Naive thymus-derived CD8-positive, alpha-beta T cell (primary cell): ENCODE measurements around the gene CERS6. TPM values are rescaled to one million over a fixed set of nuclear protein-coding genes. Genes with fewer than 3 reads are reported as not detected.

Experiments
- ATAC-seq, 2 donors: fragments of 150-1000 bp; cut with Tn5 transposase in 1 of 2; sonication (Bioruptor Pico), chemical (Tn5 transposase) in 1 of 2; 1 replicate in 1 of 2; 2 replicates in 1 of 2; pipeline ENCODE4 v1.10.0; 2021; ENCODE audit warnings: mild to moderate bottlenecking in 2 of 2, moderate library complexity in 2 of 2
- POLR2A ChIA-PET: fragments of 350-600 bp; sonication (Branson Sonifier 250); formaldehyde crosslinking; loops from one replicate; lab custom pipeline; 2021; ENCODE audit warnings: antibody characterized with exemption; lab: Charles Lee
- DNase-seq, 10 donors: peaks; one replicate each; pipeline versions ENCODE4 v3.0.0 to v3.0.0-alpha.2; 2020 to 2022
- H3K27ac Mint-ChIP-seq, 10 donors: one replicate each; pipeline ENCODE4 v1.8.0; 2020 to 2022; ENCODE audit warnings: mild to moderate bottlenecking in 10 of 10, mixed read lengths in 10 of 10, moderate library complexity in 4 of 10, inconsistent platforms in 1 of 10
- H3K27me3 Mint-ChIP-seq, 5 donors: one replicate each; pipeline ENCODE4 v1.8.0; 2021 to 2022; ENCODE audit warnings: mixed read lengths in 5 of 5
- H3K36me3 Mint-ChIP-seq, 3 donors: one replicate each; pipeline ENCODE4 v1.8.0; 2020 to 2022; ENCODE audit warnings: mixed read lengths in 3 of 3, mild to moderate bottlenecking in 2 of 3, inconsistent platforms in 1 of 3
- H3K4me1 Mint-ChIP-seq, 4 donors: one replicate each; pipeline ENCODE4 v1.8.0; 2021 to 2022; ENCODE audit warnings: mixed read lengths in 4 of 4
- H3K4me3 Mint-ChIP-seq, 10 donors: one replicate each; pipeline ENCODE4 v1.8.0; 2020 to 2022; ENCODE audit warnings: mild to moderate bottlenecking in 10 of 10, mixed read lengths in 10 of 10, moderate library complexity in 6 of 10, inconsistent platforms in 1 of 10
- H3K9me3 Mint-ChIP-seq, 9 donors: one replicate each; pipeline ENCODE4 v1.8.0; 2020 to 2022; ENCODE audit warnings: mixed read lengths in 9 of 9, mild to moderate bottlenecking in 3 of 9, inconsistent platforms in 1 of 9, moderate library complexity in 1 of 9
- polyA plus RNA-seq, 3 donors: library from polyadenylated mRNA; unstranded; fragments of 300-500 nt; fragmentation: Illumina TruSeq; gene quantifications; one replicate each; pipeline ENCODE4 v1.2.3, GENCODE V29; 2021
- total RNA-seq, 8 experiments: library from RNA in 2 of 8; stranded (reverse) in 2 of 8; gene quantifications; one replicate each; pipeline ENCODE4 v1.2.3 and lab custom pipeline; 2021 to 2026

Gene CERS6
- total and polyA plus RNA-seq, 5 experiments from 2014 or later = 9.5 to 29.3 (median 17.4) TPM

DNA sequence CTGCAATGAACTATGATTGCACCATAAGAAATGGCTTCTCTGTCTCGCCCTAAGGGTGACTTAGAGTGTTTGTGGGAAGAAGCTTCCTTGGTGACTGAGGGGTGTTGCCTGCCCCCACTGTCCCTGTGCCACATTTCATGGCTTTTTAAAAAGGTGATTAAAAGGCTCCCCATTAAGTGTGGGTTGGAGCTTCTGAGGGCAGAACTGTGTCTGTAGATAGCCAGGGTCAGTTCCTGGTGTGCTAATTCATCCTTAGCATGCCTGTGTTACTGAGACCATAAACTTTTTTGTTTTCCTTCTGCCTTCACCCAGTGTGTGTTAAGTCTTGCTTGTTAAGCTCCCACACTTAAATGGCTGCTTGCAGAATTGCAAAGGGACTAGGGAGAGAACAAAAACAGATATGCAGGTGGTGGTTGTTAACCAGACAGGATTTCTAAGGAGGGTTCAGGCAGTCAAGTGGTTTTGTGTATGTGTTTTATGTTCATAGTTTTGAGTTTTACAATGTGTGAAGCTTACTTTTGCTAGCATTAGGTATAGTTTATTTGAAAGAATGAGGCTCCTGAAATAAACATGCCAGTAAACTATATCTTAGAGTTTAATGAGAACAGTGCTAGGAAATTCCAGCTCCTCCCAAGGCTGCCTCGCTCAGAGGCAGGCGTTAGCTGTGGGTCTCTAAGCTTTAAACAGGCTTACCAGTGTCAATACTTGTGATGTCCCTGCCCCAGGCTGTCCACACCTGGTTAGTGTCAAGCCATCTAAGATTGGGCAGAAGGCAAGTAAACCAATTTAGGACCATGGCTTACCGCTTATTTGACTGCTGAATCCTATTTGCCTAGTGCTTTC, 14.5 kb downstream of the CERS6 start:
- Mint-ChIP-seq H3K4me3 (peak overlapping the region in 9 of 10 donors; percentile 13 to 62 (median 40)), H3K27me3 (no peaks in the 10 kb centered on the region), H3K27ac (peak overlapping the region; percentile 14 to 90 (median 62)), H3K36me3 (peaks cover 0 to 3% (median 0%) of the 10 kb centered on the region in 3 donors), H3K9me3 (no peaks in the 10 kb centered on the region), H3K4me1 (peaks cover 41 to 81% (median 69%) of the 10 kb centered on the region in 4 donors)
- ATAC-seq (peak; percentile 41 to 49), DNase-seq (no peak)
- POLR2A ChIA-PET = interaction anchor here (1.9 kb wide), 1 partner anchor 19 kb away, joined by 6 read pairs; no protein-coding TSS in a partner anchor

GRCh38 chr2:168471163-168471475, 15.0 kb downstream of the CERS6 start:
- ATAC-seq (no peak), DNase-seq (no peak)
- peak overlapping the region in 2 of 10 donors; percentile 8 to 40 for H3K4me3 Mint-ChIP-seq
- no peaks in the 10 kb centered on the region for H3K27me3 Mint-ChIP-seq
- H3K4me1 Mint-ChIP-seq = peaks cover 40 to 79% (median 66%) of the 10 kb centered on the region in 4 donors
- H3K27ac Mint-ChIP-seq = peak overlapping the region in 8 of 10 donors; percentile 10 to 90 (median 46)
- H3K9me3 Mint-ChIP-seq = no peaks in the 10 kb centered on the region
- peaks cover 0 to 3% (median 0%) of the 10 kb centered on the region in 3 donors for H3K36me3 Mint-ChIP-seq
- POLR2A ChIA-PET = no interaction called here

DNA sequence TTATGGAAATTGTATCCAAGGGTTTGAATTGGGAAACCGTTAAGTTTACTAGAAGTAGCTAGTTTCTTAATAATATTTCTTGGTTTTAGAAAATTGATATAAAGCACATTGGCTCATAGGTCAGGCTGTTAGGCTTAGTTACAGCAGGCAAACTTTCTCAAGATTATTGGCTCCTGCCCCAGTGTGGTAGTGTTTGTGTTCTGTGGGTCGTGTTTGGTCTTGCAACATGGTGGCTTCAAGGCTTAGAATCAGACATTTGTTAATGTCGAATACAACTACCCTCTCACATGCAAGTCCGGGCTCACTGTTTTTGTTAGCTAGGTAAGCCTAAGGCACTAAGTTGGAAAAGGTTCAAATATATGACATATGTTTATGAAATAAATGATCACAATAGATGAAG, 19.6 kb downstream of the CERS6 start:
- Mint-ChIP-seq H3K36me3 (peaks cover 0 to 3% (median 0%) of the 10 kb centered on the region in 3 donors), H3K9me3 (no peaks in the 10 kb centered on the region), H3K27me3 (no peaks in the 10 kb centered on the region), H3K27ac (peak overlapping the region in 2 of 10 donors; percentile 28 to 71), H3K4me3 (no peak overlapping the region), H3K4me1 (peaks cover 31 to 66% (median 52%) of the 10 kb centered on the region in 4 donors)
- POLR2A ChIA-PET = interaction anchor here (0.8 kb wide), 1 partner anchor 15 kb away, joined by 3 read pairs; no protein-coding TSS in a partner anchor
- DNase-seq (no peak), ATAC-seq (no peak)

DNA sequence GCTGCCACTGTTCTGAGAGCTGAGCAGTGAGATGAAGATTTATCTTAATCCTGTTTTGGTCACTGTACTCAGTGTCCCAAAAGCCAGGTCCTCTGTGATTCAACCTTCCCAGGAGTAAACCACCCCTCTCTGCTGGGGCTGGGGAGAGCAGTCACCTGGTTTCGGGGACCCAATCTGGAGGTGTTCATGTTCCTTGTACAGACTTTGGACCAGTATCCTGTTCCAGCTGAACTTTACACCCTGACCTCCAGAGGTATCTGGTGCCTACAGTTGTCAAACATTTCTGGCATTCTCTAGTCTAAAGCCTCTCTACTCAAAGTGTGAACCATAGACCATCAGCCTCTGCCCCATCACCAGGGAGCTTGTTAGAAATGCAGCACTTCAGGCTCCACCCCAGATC, 22.1 kb downstream of the CERS6 start:
- Mint-ChIP-seq H3K36me3 (peaks cover 0 to 3% (median 0%) of the 10 kb centered on the region in 3 donors), H3K4me1 (peaks cover 33 to 73% (median 58%) of the 10 kb centered on the region in 4 donors), H3K4me3 (no peak overlapping the region), H3K9me3 (no peaks in the 10 kb centered on the region), H3K27me3 (no peaks in the 10 kb centered on the region), H3K27ac (peak overlapping the region in 6 of 10 donors; percentile 7 to 71 (median 58))
- DNase-seq (no peak), ATAC-seq (no peak)
- POLR2A ChIA-PET = no interaction called here

DNA sequence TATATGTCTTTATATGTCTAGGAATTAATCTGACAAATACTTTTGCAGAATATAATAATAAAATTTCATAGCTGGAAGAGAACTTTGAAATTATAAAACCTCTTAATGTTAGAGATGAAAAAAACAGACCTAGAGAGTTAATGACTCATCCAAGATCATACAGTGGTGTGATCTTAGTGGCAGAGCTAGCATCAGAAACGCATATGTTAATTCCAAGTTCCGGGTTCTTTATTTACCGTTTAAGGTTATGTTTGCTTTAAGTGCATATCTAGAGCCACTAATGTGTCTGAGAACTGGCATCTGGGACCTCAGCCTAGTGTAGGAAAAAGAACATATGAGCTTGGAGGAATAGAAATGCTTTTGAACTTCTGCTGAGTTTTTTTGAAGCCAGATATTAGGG, 24.3 kb downstream of the CERS6 start:
- Mint-ChIP-seq H3K4me3 (no peak overlapping the region), H3K9me3 (peaks cover 0 to 1% (median 0%) of the 10 kb centered on the region in 9 donors), H3K4me1 (peaks cover 37 to 78% (median 71%) of the 10 kb centered on the region in 4 donors), H3K36me3 (peaks cover 0 to 3% (median 0%) of the 10 kb centered on the region in 3 donors), H3K27ac (peak overlapping the region in 6 of 10 donors; percentile 12 to 74 (median 52)), H3K27me3 (no peaks in the 10 kb centered on the region)
- DNase-seq (no peak), ATAC-seq (no peak)
- POLR2A ChIA-PET = no interaction called here

DNA sequence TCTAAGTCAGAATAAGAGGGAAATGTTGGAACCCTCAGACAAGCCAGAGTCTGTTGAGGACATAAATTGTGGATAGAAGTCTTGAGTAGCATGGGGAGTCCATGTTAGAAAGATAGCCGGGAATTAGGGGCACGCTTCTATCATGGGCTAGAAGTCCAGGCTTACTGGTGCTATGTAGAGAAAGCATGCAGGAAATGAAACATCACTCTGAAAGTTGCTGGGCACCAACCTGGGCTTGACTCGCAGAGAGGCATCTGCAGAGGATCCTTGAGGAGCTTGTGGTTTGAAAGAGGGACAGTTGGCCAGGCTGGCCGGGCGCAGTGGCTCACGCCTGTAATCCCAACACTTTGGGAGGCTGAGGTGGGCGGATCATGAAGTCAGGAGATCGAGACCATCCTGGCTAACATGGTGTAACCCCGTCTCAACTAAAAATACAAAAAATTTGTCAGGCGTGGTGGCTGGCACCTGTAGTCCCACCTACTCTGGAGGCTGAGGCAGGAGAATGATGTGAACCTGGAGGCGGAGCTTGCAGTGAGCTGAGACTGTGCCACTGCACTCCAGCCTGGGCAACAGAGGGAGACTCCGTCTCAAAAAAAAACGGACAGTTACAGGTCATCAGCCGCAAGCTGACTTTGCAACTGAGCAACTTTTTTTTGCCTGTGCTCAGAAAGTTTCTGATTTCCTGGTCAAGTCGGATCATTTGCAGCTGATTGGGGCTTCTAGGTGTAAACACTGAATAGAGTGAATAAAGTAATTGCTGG, 24.9 kb downstream of the CERS6 start:
- Mint-ChIP-seq H3K36me3 (peaks cover 0 to 8% (median under 1%) of the 10 kb centered on the region in 3 donors), H3K9me3 (peaks cover 0 to 6% (median 2%) of the 10 kb centered on the region in 9 donors)
- POLR2A ChIA-PET = no interaction called here

GRCh38 chr2:168482269-168482668, 26.2 kb downstream of the CERS6 start:
- Mint-ChIP-seq H3K9me3 (peaks cover 0 to 12% (median 3%) of the 10 kb centered on the region in 9 donors), H3K4me3 (no peak overlapping the region), H3K36me3 (peaks cover 0 to 15% (median 4%) of the 10 kb centered on the region in 3 donors), H3K4me1 (peaks cover 31 to 68% (median 62%) of the 10 kb centered on the region in 4 donors), H3K27ac (peak overlapping the region in 5 of 10 donors; percentile 7 to 80 (median 14)), H3K27me3 (no peaks in the 10 kb centered on the region)
- no peak for DNase-seq
- ATAC-seq = no peak
- POLR2A ChIA-PET = no interaction called here

More for the DNA sequence above, 24.9 kb downstream of the CERS6 start:
- DNase-seq (no peak), ATAC-seq (no peak)
- Mint-ChIP-seq H3K27me3 (no peaks in the 10 kb centered on the region), H3K4me3 (peak overlapping the region in 1 of 10 donors; percentile 16), H3K4me1 (peaks cover 37 to 78% (median 69%) of the 10 kb centered on the region in 4 donors), H3K27ac (peak overlapping the region in 7 of 10 donors; percentile 12 to 84 (median 55))

- no peak for ATAC-seq
- Mint-ChIP-seq H3K4me1 (peaks cover 27 to 60% (median 56%) of the 10 kb centered on the region in 4 donors), H3K4me3 (peak overlapping the region in 1 of 10 donors; percentile 19), H3K27me3 (no peaks in the 10 kb centered on the region), H3K36me3 (peaks cover 0 to 15% (median 4%) of the 10 kb centered on the region in 3 donors), H3K9me3 (peaks cover 0 to 12% (median 3%) of the 10 kb centered on the region in 9 donors), H3K27ac (peak overlapping the region in 4 of 10 donors; percentile 2 to 80 (median 28))
- no peak for DNase-seq
- POLR2A ChIA-PET = interaction anchor here (0.7 kb wide), 2 partner anchors 103 to 269 kb away, joined by 3 to 5 read pairs; no protein-coding TSS in a partner anchor
These were observed 27.1 kb downstream of the CERS6 start for GRCh38 chr2:168482952-168483831.

DNA sequence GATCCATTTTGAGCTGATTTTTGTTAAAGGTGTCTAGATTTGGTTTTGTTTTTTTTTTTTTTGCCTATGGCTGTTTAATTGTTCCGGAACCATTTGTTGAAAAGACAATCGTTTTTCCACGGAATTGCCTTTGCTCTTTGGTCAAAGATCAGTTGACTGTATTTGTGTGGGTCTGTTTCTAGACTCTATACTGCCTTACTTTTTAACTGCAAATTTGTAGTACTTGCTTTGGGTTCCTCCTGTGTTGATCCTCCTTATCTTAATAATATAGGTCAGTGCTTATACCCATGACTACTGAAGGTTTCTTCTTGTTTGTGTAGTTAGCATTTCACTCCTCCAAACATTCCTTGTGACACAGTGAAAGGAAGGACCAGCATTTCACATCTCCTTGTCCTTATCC, 30.4 kb downstream of the CERS6 start:
- peaks cover 29 to 62% (median 60%) of the 10 kb centered on the region in 4 donors for H3K4me1 Mint-ChIP-seq
- no peak overlapping the region for H3K4me3 Mint-ChIP-seq
- ATAC-seq (no peak), DNase-seq (no peak)
- H3K27ac Mint-ChIP-seq = peak overlapping the region in 3 of 10 donors; percentile 41 to 45 (median 43)
- peaks cover 0 to 17% (median 4%) of the 10 kb centered on the region in 3 donors for H3K36me3 Mint-ChIP-seq
- peaks cover 0 to 12% (median 4%) of the 10 kb centered on the region in 9 donors for H3K9me3 Mint-ChIP-seq
- POLR2A ChIA-PET = no interaction called here
- H3K27me3 Mint-ChIP-seq = no peaks in the 10 kb centered on the region

DNA sequence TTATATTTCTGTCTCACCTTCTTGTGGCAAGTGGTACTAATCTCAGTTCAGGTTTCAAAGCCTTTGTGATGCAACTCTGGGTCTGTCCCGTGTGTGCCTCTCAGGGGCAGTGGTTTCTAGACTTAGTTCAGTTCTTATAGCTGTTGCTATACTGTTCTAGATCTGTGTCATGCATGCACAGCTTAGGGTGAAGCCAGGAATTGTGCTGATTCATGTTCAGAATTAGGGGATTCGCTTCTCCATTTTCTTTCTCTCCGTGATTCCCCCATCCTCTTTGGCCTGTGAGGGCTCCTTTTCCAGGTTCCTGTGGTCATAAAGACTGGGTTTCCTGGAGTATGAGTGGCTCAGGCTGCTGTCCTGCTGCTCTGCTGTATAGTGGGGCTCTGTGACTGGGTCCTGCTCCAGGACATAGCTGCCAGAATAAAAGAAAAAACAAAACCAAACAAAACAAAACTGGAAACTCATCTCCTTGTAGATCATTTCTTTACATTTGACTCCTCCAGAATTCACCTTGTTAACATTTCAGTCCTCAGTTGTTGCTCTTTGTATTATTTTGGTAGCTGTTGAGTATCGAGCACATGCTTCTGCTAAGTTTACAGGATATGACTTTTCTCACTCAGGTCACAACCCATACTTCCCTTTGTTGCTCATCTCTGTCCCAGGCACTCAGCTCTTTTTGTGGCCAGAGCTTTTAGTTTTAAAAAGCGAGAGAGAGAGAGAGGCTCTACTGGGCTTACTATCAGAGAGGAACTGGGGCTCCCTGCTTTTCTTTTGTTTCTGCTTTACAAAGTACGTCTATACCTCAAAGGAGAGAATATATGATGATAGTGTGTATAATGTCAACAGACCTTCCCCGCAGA, 34.2 kb downstream of the CERS6 start:
- peak overlapping the region; percentile 60 to 82 (median 77) for H3K4me3 Mint-ChIP-seq
- no peaks in the 10 kb centered on the region for H3K27me3 Mint-ChIP-seq
- H3K36me3 Mint-ChIP-seq = peaks cover 0 to 22% (median 4%) of the 10 kb centered on the region in 3 donors
- H3K4me1 Mint-ChIP-seq = peaks cover 20 to 62% (median 60%) of the 10 kb centered on the region in 4 donors
- peak overlapping the region; percentile 74 to 91 (median 86) for H3K27ac Mint-ChIP-seq
- H3K9me3 Mint-ChIP-seq = peaks cover 0 to 12% (median 4%) of the 10 kb centered on the region in 9 donors
- ATAC-seq = peak; percentile 84 to 85
- POLR2A ChIA-PET = interaction anchor here (0.6 to 2.0 kb wide), 8 partner anchors 15 to 231 kb away, joined by 3 to 9 read pairs (median 3); partner anchors contain the start of gene CERS6
- peak in 7 of 10 donors; percentile 14 to 64 (median 32) for DNase-seq
